Measurements from ENCODE around the gene MED19.
A peak's percentile ranks its signal among the peaks of the same experiment; 100 is the strongest.
"Not testable (repeated sequence)": the region's sequence is repeated elsewhere in the genome, so short reads cannot be mapped to it uniquely, and the experiment has no call there.

Gene MED19

DNA sequence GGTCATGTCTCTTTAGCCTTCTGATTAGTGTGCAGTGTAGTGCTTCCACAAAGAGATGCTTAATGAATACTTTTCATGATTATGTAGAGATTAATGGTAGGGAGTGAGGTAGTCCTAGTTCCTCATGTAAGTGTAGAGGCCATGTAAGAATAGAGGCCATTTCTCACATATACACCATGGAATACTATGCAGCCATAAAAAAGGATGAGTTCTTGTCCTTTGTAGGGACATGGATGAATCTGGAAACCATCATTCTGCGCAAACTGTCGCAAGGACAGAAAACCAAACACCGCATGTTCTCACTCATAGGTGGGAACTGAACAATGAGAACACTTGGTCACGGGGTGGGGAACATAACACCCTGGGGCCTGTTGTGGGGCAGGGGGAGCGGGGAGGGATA lies 21.5 kb downstream of the MED19 start:
- H3K4me3 ChIP-seq (ENCODE audit: control insufficient read depth in 1 of 7, extremely low read depth in 1 of 7, insufficient read depth in 4 of 7, low read depth in 2 of 7, low read length in 6 of 7); POLR2A ChIA-PET; H3K9me3 ChIP-seq (ENCODE audit: control extremely low read depth in 1 of 5, control insufficient read depth in 4 of 5, insufficient read depth in 2 of 5, low read depth in 1 of 5, low read length in 4 of 5); H3K27ac ChIP-seq (ENCODE audit: insufficient read depth in 1 of 2, low read depth in 1 of 2, low read length in 2 of 2, poor library complexity in 1 of 2, severe bottlenecking in 2 of 2); CTCF ChIA-PET; H3K27me3 ChIP-seq (replicated peaks in 2 of 5; ENCODE audit: control insufficient read depth in 4 of 5, insufficient read depth in 5 of 5, low read length in 4 of 5); DNase-seq; H3K4me1 ChIP-seq (ENCODE audit: control extremely low read depth in 1 of 4, control insufficient read depth in 4 of 4, insufficient read depth in 4 of 4, low read length in 3 of 4): not testable (repeated sequence)
- H3K36me3 ChIP-seq (ENCODE audit: control insufficient read depth in 4 of 4, insufficient read depth in 4 of 4, low read length in 3 of 4) = peaks cover 28 to 78% (median 48%) of the 10 kb centered on the region in 4 experiments
- 100% methylated on average over 3 of the region's 5 CpGs for WGBS (ENCODE audit: insufficient coverage)

DNA sequence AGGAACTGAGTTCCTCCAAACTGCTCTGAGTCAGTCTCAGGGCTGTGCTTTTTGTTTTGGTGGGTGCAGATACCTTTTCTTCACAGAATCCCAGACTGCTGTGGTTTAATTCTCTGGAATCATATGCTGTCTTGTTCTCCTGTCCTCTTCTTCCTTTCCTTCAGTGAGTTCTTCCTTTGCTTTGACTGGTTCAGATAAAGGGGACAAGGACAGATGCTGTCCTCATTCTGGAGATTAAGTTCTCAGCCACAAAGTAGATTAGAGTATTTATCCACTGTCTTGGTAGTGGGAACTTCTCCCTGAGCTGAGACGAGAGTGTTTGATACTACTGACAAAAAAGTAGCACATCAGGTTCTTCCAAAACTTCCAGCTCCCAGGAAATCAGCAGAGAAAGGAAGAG lies 30.8 kb downstream of the MED19 start:
- Histone ChIP-seq H3K36me3 (ENCODE audit: control insufficient read depth in 4 of 4, insufficient read depth in 4 of 4, low read length in 3 of 4) (peaks cover 12 to 66% (median 38%) of the 10 kb centered on the region in 4 experiments), H3K27me3 (replicated peaks in 2 of 5; ENCODE audit: control insufficient read depth in 4 of 5, insufficient read depth in 5 of 5, low read length in 4 of 5) (no peaks in the 10 kb centered on the region), H3K27ac (ENCODE audit: insufficient read depth in 1 of 2, low read depth in 1 of 2, low read length in 2 of 2, poor library complexity in 1 of 2, severe bottlenecking in 2 of 2) (peak overlapping the region in 1 of 2 experiments; percentile 52), H3K4me1 (ENCODE audit: control extremely low read depth in 1 of 4, control insufficient read depth in 4 of 4, insufficient read depth in 4 of 4, low read length in 3 of 4) (no peaks in the 10 kb centered on the region), H3K9me3 (ENCODE audit: control extremely low read depth in 1 of 5, control insufficient read depth in 4 of 5, insufficient read depth in 2 of 5, low read depth in 1 of 5, low read length in 4 of 5) (no peaks in the 10 kb centered on the region), H3K4me3 (ENCODE audit: control insufficient read depth in 1 of 7, extremely low read depth in 1 of 7, insufficient read depth in 4 of 7, low read depth in 2 of 7, low read length in 6 of 7) (no peak overlapping the region)
- ChIA-PET CTCF (interaction anchor here (0.5 to 1.2 kb wide), 4 partner anchors 11 to 26 kb away, joined by 3 read pairs; no protein-coding TSS in a partner anchor), POLR2A (interaction anchor here (0.5 kb wide), 1 partner anchor 13 kb away, joined by 3 read pairs; the partner anchor contains the start of gene ZDHHC5)
- no CpG with 5 or more reads among the region's 1 CpG for WGBS (ENCODE audit: insufficient coverage)
- no peak for DNase-seq

DNA sequence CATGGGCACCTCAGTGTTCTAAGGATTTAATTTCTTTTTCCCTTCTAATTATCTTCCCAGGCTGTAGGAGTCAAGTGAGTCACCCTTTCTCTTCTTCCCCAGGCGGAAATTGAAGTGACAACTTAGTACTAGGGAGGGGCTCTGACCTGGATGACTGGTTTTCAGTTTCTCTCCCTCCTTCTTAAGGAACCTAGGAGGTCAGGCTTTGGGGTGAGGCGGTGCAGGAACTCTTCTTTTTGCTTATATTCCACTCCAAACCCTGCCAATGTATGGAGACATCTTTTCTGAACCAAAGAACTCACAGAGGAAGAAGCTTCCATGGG lies 31.5 kb downstream of the MED19 start:
- POLR2A ChIA-PET = interaction anchor here (0.7 kb wide), 1 partner anchor 55 kb away, joined by 3 read pairs; no protein-coding TSS in a partner anchor

DNA sequence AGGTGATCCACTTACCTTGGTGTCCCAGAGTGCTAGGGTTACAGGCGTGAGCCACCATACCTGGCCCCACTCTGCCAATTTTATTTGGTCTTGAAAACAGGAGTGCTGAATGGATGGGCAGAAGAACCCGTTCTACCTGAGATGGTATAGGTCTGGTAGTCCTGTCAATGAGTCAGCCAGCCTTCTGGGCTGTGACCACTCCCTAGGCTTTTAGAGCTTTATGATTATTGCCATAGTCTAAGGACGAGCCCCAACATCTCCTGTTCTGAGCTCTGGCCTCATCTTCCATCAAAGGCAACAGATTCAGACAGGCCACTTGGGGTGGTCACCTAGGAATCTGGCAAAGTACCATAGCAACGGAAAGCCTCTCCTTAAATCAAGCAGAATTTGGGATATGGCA lies 32.6 kb downstream of the MED19 start:
- H3K27ac ChIP-seq (ENCODE audit: insufficient read depth in 1 of 2, low read depth in 1 of 2, low read length in 2 of 2, poor library complexity in 1 of 2, severe bottlenecking in 2 of 2) = no peak overlapping the region
- 100% methylated on average over 3 of the region's 4 CpGs for WGBS (ENCODE audit: insufficient coverage)
- H3K27me3 ChIP-seq (replicated peaks in 2 of 5; ENCODE audit: control insufficient read depth in 4 of 5, insufficient read depth in 5 of 5, low read length in 4 of 5) = no peaks in the 10 kb centered on the region
- H3K36me3 ChIP-seq (ENCODE audit: control insufficient read depth in 4 of 4, insufficient read depth in 4 of 4, low read length in 3 of 4) = peaks cover 11 to 69% (median 40%) of the 10 kb centered on the region in 4 experiments
- ChIA-PET POLR2A (no interaction called here), CTCF (interaction anchor here (1.1 to 1.6 kb wide), 3 partner anchors 10 to 111 kb away, joined by 3 to 4 read pairs (median 4); partner anchors contain the start of gene UBE2L6)
- no peaks in the 10 kb centered on the region for H3K4me1 ChIP-seq (ENCODE audit: control extremely low read depth in 1 of 4, control insufficient read depth in 4 of 4, insufficient read depth in 4 of 4, low read length in 3 of 4)
- no peak for DNase-seq
- no peaks in the 10 kb centered on the region for H3K9me3 ChIP-seq (ENCODE audit: control extremely low read depth in 1 of 5, control insufficient read depth in 4 of 5, insufficient read depth in 2 of 5, low read depth in 1 of 5, low read length in 4 of 5)
- no peak overlapping the region for H3K4me3 ChIP-seq (ENCODE audit: control insufficient read depth in 1 of 7, extremely low read depth in 1 of 7, insufficient read depth in 4 of 7, low read depth in 2 of 7, low read length in 6 of 7)

More for the DNA sequence above, 31.5 kb downstream of the MED19 start:
- no peak for DNase-seq
- H3K4me3 ChIP-seq (ENCODE audit: control insufficient read depth in 1 of 7, extremely low read depth in 1 of 7, insufficient read depth in 4 of 7, low read depth in 2 of 7, low read length in 6 of 7) = no peak overlapping the region
- H3K9me3 ChIP-seq (ENCODE audit: control extremely low read depth in 1 of 5, control insufficient read depth in 4 of 5, insufficient read depth in 2 of 5, low read depth in 1 of 5, low read length in 4 of 5) = no peaks in the 10 kb centered on the region
- H3K36me3 ChIP-seq (ENCODE audit: control insufficient read depth in 4 of 4, insufficient read depth in 4 of 4, low read length in 3 of 4) = peaks cover 13 to 69% (median 39%) of the 10 kb centered on the region in 4 experiments
- CTCF ChIA-PET = interaction anchor here (0.5 to 1.6 kb wide), 4 partner anchors 18 to 113 kb away, joined by 3 to 4 read pairs (median 4); partner anchors contain the start of gene UBE2L6
- no CpG with 5 or more reads among the region's 2 CpGs for WGBS (ENCODE audit: insufficient coverage)
- no peaks in the 10 kb centered on the region for H3K4me1 ChIP-seq (ENCODE audit: control extremely low read depth in 1 of 4, control insufficient read depth in 4 of 4, insufficient read depth in 4 of 4, low read length in 3 of 4)
- H3K27ac ChIP-seq (ENCODE audit: insufficient read depth in 1 of 2, low read depth in 1 of 2, low read length in 2 of 2, poor library complexity in 1 of 2, severe bottlenecking in 2 of 2) = peak overlapping the region in 1 of 2 experiments; percentile 27
- H3K27me3 ChIP-seq (replicated peaks in 2 of 5; ENCODE audit: control insufficient read depth in 4 of 5, insufficient read depth in 5 of 5, low read length in 4 of 5) = no peaks in the 10 kb centered on the region

GRCh38 chr11:57675176-57675941 lies 36.7 kb downstream of the MED19 start:
- no peaks in the 10 kb centered on the region for H3K27me3 ChIP-seq (replicated peaks in 2 of 5; ENCODE audit: control insufficient read depth in 4 of 5, insufficient read depth in 5 of 5, low read length in 4 of 5)
- H3K4me1 ChIP-seq (ENCODE audit: control extremely low read depth in 1 of 4, control insufficient read depth in 4 of 4, insufficient read depth in 4 of 4, low read length in 3 of 4) = peaks cover 0 to 6% (median 0%) of the 10 kb centered on the region in 4 experiments
- ChIA-PET POLR2A (no interaction called here), CTCF (interaction anchor here (0.8 to 1.5 kb wide), 6 partner anchors 9 to 34 kb away, joined by 3 to 4 read pairs (median 3); no protein-coding TSS in a partner anchor)
- no peak for DNase-seq
- WGBS (ENCODE audit: insufficient coverage) = 100% methylated on average over 1 of the region's 3 CpGs
- H3K27ac ChIP-seq (ENCODE audit: insufficient read depth in 1 of 2, low read depth in 1 of 2, low read length in 2 of 2, poor library complexity in 1 of 2, severe bottlenecking in 2 of 2) = no peak overlapping the region
- H3K9me3 ChIP-seq (ENCODE audit: control extremely low read depth in 1 of 5, control insufficient read depth in 4 of 5, insufficient read depth in 2 of 5, low read depth in 1 of 5, low read length in 4 of 5) = no peaks in the 10 kb centered on the region
- H3K36me3 ChIP-seq (ENCODE audit: control insufficient read depth in 4 of 4, insufficient read depth in 4 of 4, low read length in 3 of 4) = peaks cover 20 to 64% (median 36%) of the 10 kb centered on the region in 4 experiments
- H3K4me3 ChIP-seq (ENCODE audit: control insufficient read depth in 1 of 7, extremely low read depth in 1 of 7, insufficient read depth in 4 of 7, low read depth in 2 of 7, low read length in 6 of 7) = no peak overlapping the region

GRCh38 chr11:57674251-57674650 lies 37.8 kb downstream of the MED19 start:
- peak overlapping the region in 1 of 2 experiments; percentile 16 for H3K27ac ChIP-seq (ENCODE audit: insufficient read depth in 1 of 2, low read depth in 1 of 2, low read length in 2 of 2, poor library complexity in 1 of 2, severe bottlenecking in 2 of 2)
- POLR2A ChIA-PET = no interaction called here

DNA sequence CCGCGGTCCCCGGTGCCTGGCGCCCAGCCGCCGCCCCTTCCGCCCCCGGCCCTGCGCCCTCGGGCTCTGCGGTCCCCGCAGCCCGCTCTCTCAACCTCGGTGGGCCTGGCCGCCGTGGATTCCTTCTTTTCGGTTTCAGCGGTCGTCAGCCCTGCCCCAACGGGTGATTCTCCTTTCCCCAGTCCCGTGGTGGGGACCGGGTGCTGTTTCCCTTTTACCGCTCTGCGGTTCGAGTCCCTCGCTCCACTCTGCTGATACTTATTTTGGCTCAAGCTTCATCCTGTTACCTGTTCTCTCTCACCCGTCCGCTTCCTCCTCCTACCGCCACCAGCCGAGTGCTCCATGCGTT lies 43.6 kb downstream of the MED19 start:
- peak in 2 of 3 donors; percentile 68 to 71 for DNase-seq
- Histone ChIP-seq H3K27me3 (replicated peaks in 2 of 5; ENCODE audit: control insufficient read depth in 4 of 5, insufficient read depth in 5 of 5, low read length in 4 of 5) (no peaks in the 10 kb centered on the region), H3K4me1 (ENCODE audit: control extremely low read depth in 1 of 4, control insufficient read depth in 4 of 4, insufficient read depth in 4 of 4, low read length in 3 of 4) (peaks cover 10 to 28% (median 20%) of the 10 kb centered on the region in 4 experiments), H3K9me3 (ENCODE audit: control extremely low read depth in 1 of 5, control insufficient read depth in 4 of 5, insufficient read depth in 2 of 5, low read depth in 1 of 5, low read length in 4 of 5) (no peaks in the 10 kb centered on the region), H3K36me3 (ENCODE audit: control insufficient read depth in 4 of 4, insufficient read depth in 4 of 4, low read length in 3 of 4) (peaks cover 8 to 19% (median 15%) of the 10 kb centered on the region in 4 experiments), H3K4me3 (ENCODE audit: control insufficient read depth in 1 of 7, extremely low read depth in 1 of 7, insufficient read depth in 4 of 7, low read depth in 2 of 7, low read length in 6 of 7) (peak overlapping the region; percentile 84 to 99 (median 97)), H3K27ac (ENCODE audit: insufficient read depth in 1 of 2, low read depth in 1 of 2, low read length in 2 of 2, poor library complexity in 1 of 2, severe bottlenecking in 2 of 2) (peak overlapping the region; percentile 100)
- POLR2A ChIA-PET = interaction anchor here (0.7 to 2.0 kb wide), 3 partner anchors 11 to 19 kb away, joined by 3 to 7 read pairs (median 3); partner anchors contain the start of gene CLP1
- CTCF ChIA-PET = no interaction called here
- 0% methylated on average over 17 of the region's 31 CpGs for WGBS (ENCODE audit: insufficient coverage)

More at GRCh38 chr11:57674251-57674650, 37.8 kb downstream of the MED19 start:
- Histone ChIP-seq H3K4me3 (ENCODE audit: control insufficient read depth in 1 of 7, extremely low read depth in 1 of 7, insufficient read depth in 4 of 7, low read depth in 2 of 7, low read length in 6 of 7) (no peak overlapping the region), H3K27me3 (replicated peaks in 2 of 5; ENCODE audit: control insufficient read depth in 4 of 5, insufficient read depth in 5 of 5, low read length in 4 of 5) (no peaks in the 10 kb centered on the region), H3K9me3 (ENCODE audit: control extremely low read depth in 1 of 5, control insufficient read depth in 4 of 5, insufficient read depth in 2 of 5, low read depth in 1 of 5, low read length in 4 of 5) (no peaks in the 10 kb centered on the region), H3K36me3 (ENCODE audit: control insufficient read depth in 4 of 4, insufficient read depth in 4 of 4, low read length in 3 of 4) (peaks cover 20 to 55% (median 34%) of the 10 kb centered on the region in 4 experiments), H3K4me1 (ENCODE audit: control extremely low read depth in 1 of 4, control insufficient read depth in 4 of 4, insufficient read depth in 4 of 4, low read length in 3 of 4) (peaks cover under 1 to 17% (median 6%) of the 10 kb centered on the region in 4 experiments)
- no peak for DNase-seq
- CTCF ChIA-PET = interaction anchor here (1.1 to 1.5 kb wide), 2 partner anchors 11 to 19 kb away, joined by 3 read pairs; no protein-coding TSS in a partner anchor
